ENCODE measurements around the gene TRAPPC10. TPM values are rescaled to one million over a fixed set of nuclear protein-coding genes. Genes with fewer than 3 reads are reported as not detected.

The TRAPPC10 gene
- total RNA-seq, 1 donor from 2014 or later, result 41.7 TPM

- no peak for DNase-seq (ENCODE audit: extremely low spot score, unreplicated experiment)
- Mint-ChIP-seq H3K27me3 (ENCODE audit: unreplicated experiment) (no peaks in the 10 kb centered on the region), H3K27ac (ENCODE audit: unreplicated experiment) (no peak overlapping the region), H3K4me1 (ENCODE audit: unreplicated experiment) (peaks cover 5% of the 10 kb centered on the region), H3K36me3 (ENCODE audit: unreplicated experiment) (no peaks in the 10 kb centered on the region), H3K9me3 (ENCODE audit: unreplicated experiment) (peaks cover 6% of the 10 kb centered on the region), H3K4me3 (ENCODE audit: unreplicated experiment) (no peak overlapping the region)
- TF ChIP-seq CTCF (IDR thresholded peaks at IDR 0.05), result no peak
Observed at GRCh38 chr21:43994646-43995045, 17.5 kb upstream of the TRAPPC10 start.

GRCh38 chr21:43995521-43996105 is 16.5 kb upstream of the TRAPPC10 start:
- Mint-ChIP-seq H3K4me1 (ENCODE audit: unreplicated experiment) (peaks cover 5% of the 10 kb centered on the region), H3K9me3 (ENCODE audit: unreplicated experiment) (peaks cover 6% of the 10 kb centered on the region), H3K27me3 (ENCODE audit: unreplicated experiment) (no peaks in the 10 kb centered on the region), H3K27ac (ENCODE audit: unreplicated experiment) (no peak overlapping the region), H3K36me3 (ENCODE audit: unreplicated experiment) (no peaks in the 10 kb centered on the region), H3K4me3 (ENCODE audit: unreplicated experiment) (no peak overlapping the region)
- no peak for TF ChIP-seq CTCF (IDR thresholded peaks at IDR 0.05)
- DNase-seq (ENCODE audit: extremely low spot score, unreplicated experiment), result no peak

- Mint-ChIP-seq H3K4me1 (ENCODE audit: unreplicated experiment) (peaks cover 5% of the 10 kb centered on the region), H3K27me3 (ENCODE audit: unreplicated experiment) (no peaks in the 10 kb centered on the region)
- DNase-seq (ENCODE audit: extremely low spot score, unreplicated experiment), result no peak
Observed at GRCh38 chr21:43997766-43998742, 14.1 kb upstream of the TRAPPC10 start.

DNA sequence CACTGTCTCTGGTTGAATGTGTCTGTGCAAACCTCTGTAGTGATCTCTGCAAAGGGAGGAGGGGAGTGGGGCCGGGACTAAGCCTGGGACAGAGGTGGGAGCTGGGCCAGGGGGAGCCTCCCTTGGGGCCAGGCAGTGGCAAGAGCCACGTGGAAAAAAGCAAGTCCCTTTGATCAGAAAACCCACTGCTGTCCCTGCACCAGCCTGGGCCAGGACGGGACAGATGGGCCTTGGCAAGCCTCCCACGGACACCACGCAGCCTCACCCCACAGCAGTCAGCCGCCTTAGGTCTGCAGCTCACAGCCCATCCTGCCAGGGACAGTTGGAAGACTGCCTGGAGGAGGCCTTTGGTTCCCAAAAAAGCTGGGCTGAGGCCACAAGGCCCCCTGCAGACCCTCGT is 11.7 kb upstream of the TRAPPC10 start:
- no peak overlapping the region for H3K4me3 Mint-ChIP-seq (ENCODE audit: unreplicated experiment)
- peaks cover 6% of the 10 kb centered on the region for H3K9me3 Mint-ChIP-seq (ENCODE audit: unreplicated experiment)
- TF ChIP-seq CTCF (IDR thresholded peaks at IDR 0.05), result no peak
- no peaks in the 10 kb centered on the region for H3K27me3 Mint-ChIP-seq (ENCODE audit: unreplicated experiment)
- no peak for DNase-seq (ENCODE audit: extremely low spot score, unreplicated experiment)
- H3K27ac Mint-ChIP-seq (ENCODE audit: unreplicated experiment), result no peak overlapping the region
- no peaks in the 10 kb centered on the region for H3K36me3 Mint-ChIP-seq (ENCODE audit: unreplicated experiment)
- no peaks in the 10 kb centered on the region for H3K4me1 Mint-ChIP-seq (ENCODE audit: unreplicated experiment)

More at GRCh38 chr21:43997766-43998742, 14.1 kb upstream of the TRAPPC10 start:
- no peak overlapping the region for H3K4me3 Mint-ChIP-seq (ENCODE audit: unreplicated experiment)
- H3K36me3 Mint-ChIP-seq (ENCODE audit: unreplicated experiment), result no peaks in the 10 kb centered on the region
- no peak overlapping the region for H3K27ac Mint-ChIP-seq (ENCODE audit: unreplicated experiment)
- TF ChIP-seq CTCF (IDR thresholded peaks at IDR 0.05), result no peak
- H3K9me3 Mint-ChIP-seq (ENCODE audit: unreplicated experiment), result peaks cover 6% of the 10 kb centered on the region

DNA sequence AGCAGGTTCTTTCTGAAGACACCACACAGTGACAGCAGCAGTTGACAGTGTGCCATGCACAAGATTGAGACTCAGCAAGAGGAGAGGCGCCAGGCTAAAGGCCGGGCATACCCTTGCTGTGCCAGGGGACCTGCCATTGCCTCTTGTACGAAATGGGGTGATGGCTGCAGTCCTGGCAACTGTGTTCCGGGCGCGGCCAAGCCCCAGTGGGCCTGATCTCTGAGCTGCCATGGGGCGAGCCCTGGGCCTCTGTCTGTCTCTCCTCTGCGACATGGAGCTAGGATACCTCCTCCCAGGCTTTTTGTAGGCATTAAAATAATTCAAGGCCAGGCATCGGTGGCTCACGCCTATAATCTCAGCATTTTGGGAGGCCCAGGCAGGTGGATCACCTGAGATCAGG is 9.6 kb upstream of the TRAPPC10 start:
- Mint-ChIP-seq H3K4me1 (ENCODE audit: unreplicated experiment) (peaks cover 17% of the 10 kb centered on the region), H3K9me3 (ENCODE audit: unreplicated experiment) (peaks cover under 1% of the 10 kb centered on the region), H3K4me3 (ENCODE audit: unreplicated experiment) (no peak overlapping the region), H3K27me3 (ENCODE audit: unreplicated experiment) (no peaks in the 10 kb centered on the region), H3K27ac (ENCODE audit: unreplicated experiment) (no peak overlapping the region), H3K36me3 (ENCODE audit: unreplicated experiment) (no peaks in the 10 kb centered on the region)
- DNase-seq (ENCODE audit: extremely low spot score, unreplicated experiment), result no peak
- TF ChIP-seq CTCF (IDR thresholded peaks at IDR 0.05), result no peak
